ENCODE measurements around the gene LENG1.

DNA sequence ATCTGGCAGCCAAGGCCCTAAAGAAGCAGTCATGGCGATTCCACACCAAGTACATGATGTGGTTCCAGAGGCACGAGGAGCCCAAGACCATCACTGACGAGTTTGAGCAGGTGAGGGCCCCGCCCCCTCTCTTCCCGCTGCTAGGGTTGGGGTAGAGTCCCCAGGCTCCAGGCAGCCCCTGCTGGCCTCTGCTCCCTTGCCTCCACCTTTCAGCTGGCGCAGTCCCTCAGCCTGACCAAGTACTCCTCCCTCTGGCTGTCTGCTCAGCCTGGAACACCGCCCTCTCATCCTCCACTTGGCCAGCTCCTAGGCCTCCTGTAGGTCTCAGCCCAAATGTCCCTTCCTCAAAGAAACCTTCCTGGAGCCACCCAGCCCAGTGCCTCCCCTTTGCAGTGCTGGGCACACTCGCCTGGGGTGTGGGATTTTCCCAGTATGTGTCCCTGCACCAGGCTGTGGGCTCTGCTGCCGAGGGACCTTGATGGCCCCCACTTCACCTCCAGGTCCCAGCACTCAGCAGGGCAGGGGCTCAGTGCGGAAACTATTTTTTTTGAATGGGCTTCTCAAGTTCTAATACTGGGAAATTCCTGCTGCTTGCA lies 5.7 kb downstream of the LENG1 start:
- TF ChIP-seq ZNF571 (tag by site-specific recombination; IDR thresholded peaks at IDR 0.05) (no peak), ZFP3 (tag by site-specific recombination; IDR thresholded peaks at IDR 0.05; ENCODE audit: low read depth) (no peak), ZNF239 (tag by site-specific recombination; IDR thresholded peaks at IDR 0.05) (no peak), ZNF76 (tag by site-specific recombination; IDR thresholded peaks at IDR 0.05; ENCODE audit: borderline replicate concordance, low read depth) (no peak), BCL11A (tag by site-specific recombination; IDR thresholded peaks at IDR 0.05; ENCODE audit: low read depth) (no peak), ZNF324 (tag by site-specific recombination; IDR thresholded peaks at IDR 0.05) (no peak), ZBTB17 (tag by site-specific recombination; IDR thresholded peaks at IDR 0.05) (0 out of 2 replicates have a peak, but pooled peaks have one; percentile 17), ZNF404 (tag by site-specific recombination; IDR thresholded peaks at IDR 0.05) (no peak), ZNF830 (tag by site-specific recombination; IDR thresholded peaks at IDR 0.05; ENCODE audit: low read depth) (no peak), TCF7L2 (IDR thresholded peaks at IDR 0.05; ENCODE audit: borderline replicate concordance, low read depth, low read length) (no peak)
- TF ChIP-seq, protein P1, sequence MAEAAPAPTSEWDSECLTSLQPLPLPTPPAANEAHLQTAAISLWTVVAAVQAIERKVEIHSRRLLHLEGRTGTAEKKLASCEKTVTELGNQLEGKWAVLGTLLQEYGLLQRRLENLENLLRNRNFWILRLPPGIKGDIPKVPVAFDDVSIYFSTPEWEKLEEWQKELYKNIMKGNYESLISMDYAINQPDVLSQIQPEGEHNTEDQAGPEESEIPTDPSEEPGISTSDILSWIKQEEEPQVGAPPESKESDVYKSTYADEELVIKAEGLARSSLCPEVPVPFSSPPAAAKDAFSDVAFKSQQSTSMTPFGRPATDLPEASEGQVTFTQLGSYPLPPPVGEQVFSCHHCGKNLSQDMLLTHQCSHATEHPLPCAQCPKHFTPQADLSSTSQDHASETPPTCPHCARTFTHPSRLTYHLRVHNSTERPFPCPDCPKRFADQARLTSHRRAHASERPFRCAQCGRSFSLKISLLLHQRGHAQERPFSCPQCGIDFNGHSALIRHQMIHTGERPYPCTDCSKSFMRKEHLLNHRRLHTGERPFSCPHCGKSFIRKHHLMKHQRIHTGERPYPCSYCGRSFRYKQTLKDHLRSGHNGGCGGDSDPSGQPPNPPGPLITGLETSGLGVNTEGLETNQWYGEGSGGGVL (tag by site-specific recombination; IDR thresholded peaks at IDR 0.05) = no peak
- TF ChIP-seq, protein P2, sequence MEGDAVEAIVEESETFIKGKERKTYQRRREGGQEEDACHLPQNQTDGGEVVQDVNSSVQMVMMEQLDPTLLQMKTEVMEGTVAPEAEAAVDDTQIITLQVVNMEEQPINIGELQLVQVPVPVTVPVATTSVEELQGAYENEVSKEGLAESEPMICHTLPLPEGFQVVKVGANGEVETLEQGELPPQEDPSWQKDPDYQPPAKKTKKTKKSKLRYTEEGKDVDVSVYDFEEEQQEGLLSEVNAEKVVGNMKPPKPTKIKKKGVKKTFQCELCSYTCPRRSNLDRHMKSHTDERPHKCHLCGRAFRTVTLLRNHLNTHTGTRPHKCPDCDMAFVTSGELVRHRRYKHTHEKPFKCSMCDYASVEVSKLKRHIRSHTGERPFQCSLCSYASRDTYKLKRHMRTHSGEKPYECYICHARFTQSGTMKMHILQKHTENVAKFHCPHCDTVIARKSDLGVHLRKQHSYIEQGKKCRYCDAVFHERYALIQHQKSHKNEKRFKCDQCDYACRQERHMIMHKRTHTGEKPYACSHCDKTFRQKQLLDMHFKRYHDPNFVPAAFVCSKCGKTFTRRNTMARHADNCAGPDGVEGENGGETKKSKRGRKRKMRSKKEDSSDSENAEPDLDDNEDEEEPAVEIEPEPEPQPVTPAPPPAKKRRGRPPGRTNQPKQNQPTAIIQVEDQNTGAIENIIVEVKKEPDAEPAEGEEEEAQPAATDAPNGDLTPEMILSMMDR (tag by site-specific recombination; IDR thresholded peaks at IDR 0.05) = no peak
- TF ChIP-seq, protein P3, sequence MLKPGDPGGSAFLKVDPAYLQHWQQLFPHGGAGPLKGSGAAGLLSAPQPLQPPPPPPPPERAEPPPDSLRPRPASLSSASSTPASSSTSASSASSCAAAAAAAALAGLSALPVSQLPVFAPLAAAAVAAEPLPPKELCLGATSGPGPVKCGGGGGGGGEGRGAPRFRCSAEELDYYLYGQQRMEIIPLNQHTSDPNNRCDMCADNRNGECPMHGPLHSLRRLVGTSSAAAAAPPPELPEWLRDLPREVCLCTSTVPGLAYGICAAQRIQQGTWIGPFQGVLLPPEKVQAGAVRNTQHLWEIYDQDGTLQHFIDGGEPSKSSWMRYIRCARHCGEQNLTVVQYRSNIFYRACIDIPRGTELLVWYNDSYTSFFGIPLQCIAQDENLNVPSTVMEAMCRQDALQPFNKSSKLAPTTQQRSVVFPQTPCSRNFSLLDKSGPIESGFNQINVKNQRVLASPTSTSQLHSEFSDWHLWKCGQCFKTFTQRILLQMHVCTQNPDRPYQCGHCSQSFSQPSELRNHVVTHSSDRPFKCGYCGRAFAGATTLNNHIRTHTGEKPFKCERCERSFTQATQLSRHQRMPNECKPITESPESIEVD (tag by site-specific recombination; IDR thresholded peaks at IDR 0.05) = no peak
